Uterus (tissue), 4 donors: ENCODE results near the gene FOXK1. TPM values are rescaled to one million over a fixed set of nuclear protein-coding genes. Genes with fewer than 3 reads are reported as not detected.

ENCODE experiments used
- DNase-seq, 2 donors: peaks; one replicate each; pipeline ENCODE4 v3.0.0-alpha.2; 2019 to 2020
- H3K27ac ChIP-seq, 2 donors: fragments of 200-600 bp; sonication (generic); 1 replicate in 1 of 2; 2 replicates in 1 of 2; pipeline ENCODE4 v1.5.1; 2016 to 2018
- H3K27me3 ChIP-seq, 2 donors: fragments of 200-600 bp; sonication (generic); one replicate each; pipeline ENCODE4 v1.5.1; 2018 to 2019; ENCODE audit warnings: control low read depth in 1 of 2
- H3K36me3 ChIP-seq, 2 donors: fragments of 200-600 bp; sonication (generic); one replicate each; pipeline ENCODE4 v1.5.1; 2019; ENCODE audit warnings: control low read depth in 1 of 2
- H3K4me1 ChIP-seq, 2 donors: fragments of 200-600 bp; sonication (generic); one replicate each; pipeline ENCODE4 v1.5.1; 2018 to 2019; ENCODE audit warnings: control low read depth in 1 of 2
- H3K4me3 ChIP-seq, 2 donors: fragments of 200-600 bp; sonication (generic); 1 replicate in 1 of 2; 2 replicates in 1 of 2; pipeline ENCODE4 v1.5.1; 2018 to 2019; ENCODE audit warnings: mild to moderate bottlenecking in 1 of 2
- H3K9me3 ChIP-seq, 2 donors: fragments of 200-600 bp; sonication (generic); one replicate each; pipeline ENCODE4 v1.5.1; 2019; ENCODE audit warnings: control low read depth in 1 of 2
- POLR2A ChIP-seq, 2 donors: fragments of 450-650 bp; IDR thresholded peaks; one replicate each; pipeline ENCODE4 v1.6.1; 2016; ENCODE audit warnings: antibody characterized with exemption in 2 of 2, mild to moderate bottlenecking in 1 of 2, moderate library complexity in 1 of 2
- intact Hi-C: fragments of 100-400 bp; cut with DNase I; formaldehyde crosslinking; loops from one replicate; pipeline ENCODE4 v1.15.1; 2023; ENCODE audit warnings: low total_unique reads
- total RNA-seq, 4 donors: library from RNA; depleted of rRNA in 3 of 4; stranded (reverse); fragments of >200 nt in 3 of 4; gene quantifications; one replicate each; pipeline versions ENCODE4 v1.1.0 to v1.2.4, GENCODE V29; 2014 to 2023
- TF ChIP-seq, protein P1 (sequence below), 4 experiments: fragments of 200-600 bp in 2 of 4; fragments of 450-650 bp in 2 of 4; sonication (generic) in 2 of 4; IDR thresholded peaks; one replicate each; pipeline ENCODE4 v1.5.1; 2016 to 2019; ENCODE audit warnings: antibody characterized with exemption in 4 of 4, mild to moderate bottlenecking in 2 of 4, moderate library complexity in 1 of 4
- donor health status: DM: yes; HTN: yes; CAD: no.

FOXK1 gene
- total RNA-seq, 4 donors from 2014 or later = 9.0 to 64.1 (median 21.5) TPM

DNA sequence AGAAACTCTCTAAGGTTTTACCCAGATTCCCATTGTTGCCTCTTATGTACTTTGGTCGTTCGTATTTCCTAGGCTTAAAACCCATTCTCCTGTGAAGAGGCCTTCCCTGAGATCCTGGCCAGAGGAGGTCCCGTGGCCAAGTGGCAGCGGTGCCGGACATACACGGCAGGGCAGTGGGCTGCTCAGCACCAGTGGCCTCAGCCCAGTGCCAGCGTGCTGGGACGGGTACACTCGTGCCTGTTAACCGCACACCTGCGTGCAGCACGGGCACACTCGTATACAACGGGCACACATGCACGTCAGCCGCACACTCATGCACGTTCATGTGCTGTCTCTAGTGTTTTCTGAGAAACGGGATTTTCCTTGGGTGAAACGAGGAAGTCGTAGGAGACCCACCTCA, 40.2 kb downstream of the FOXK1 start:
- H3K4me3 ChIP-seq = no peak overlapping the region
- TF ChIP-seq, protein P1, sequence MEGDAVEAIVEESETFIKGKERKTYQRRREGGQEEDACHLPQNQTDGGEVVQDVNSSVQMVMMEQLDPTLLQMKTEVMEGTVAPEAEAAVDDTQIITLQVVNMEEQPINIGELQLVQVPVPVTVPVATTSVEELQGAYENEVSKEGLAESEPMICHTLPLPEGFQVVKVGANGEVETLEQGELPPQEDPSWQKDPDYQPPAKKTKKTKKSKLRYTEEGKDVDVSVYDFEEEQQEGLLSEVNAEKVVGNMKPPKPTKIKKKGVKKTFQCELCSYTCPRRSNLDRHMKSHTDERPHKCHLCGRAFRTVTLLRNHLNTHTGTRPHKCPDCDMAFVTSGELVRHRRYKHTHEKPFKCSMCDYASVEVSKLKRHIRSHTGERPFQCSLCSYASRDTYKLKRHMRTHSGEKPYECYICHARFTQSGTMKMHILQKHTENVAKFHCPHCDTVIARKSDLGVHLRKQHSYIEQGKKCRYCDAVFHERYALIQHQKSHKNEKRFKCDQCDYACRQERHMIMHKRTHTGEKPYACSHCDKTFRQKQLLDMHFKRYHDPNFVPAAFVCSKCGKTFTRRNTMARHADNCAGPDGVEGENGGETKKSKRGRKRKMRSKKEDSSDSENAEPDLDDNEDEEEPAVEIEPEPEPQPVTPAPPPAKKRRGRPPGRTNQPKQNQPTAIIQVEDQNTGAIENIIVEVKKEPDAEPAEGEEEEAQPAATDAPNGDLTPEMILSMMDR (IDR thresholded peaks at IDR 0.05) = no peak
- no peak for TF ChIP-seq POLR2A (IDR thresholded peaks at IDR 0.05)
- DNase-seq = no peak

GRCh38 chr7:4722960-4723630, 41.0 kb downstream of the FOXK1 start:
- DNase-seq = no peak
- Histone ChIP-seq H3K4me3 (no peak overlapping the region), H3K9me3 (no peaks in the 10 kb centered on the region), H3K36me3 (no peaks in the 10 kb centered on the region), H3K4me1 (peaks cover 0 to 19% of the 10 kb centered on the region in 2 donors), H3K27me3 (no peaks in the 10 kb centered on the region), H3K27ac (peak overlapping the region; percentile 95 to 96)
- TF ChIP-seq, protein P1 (IDR thresholded peaks at IDR 0.05) = no peak
- no peak for TF ChIP-seq POLR2A (IDR thresholded peaks at IDR 0.05)
- intact Hi-C loops = no loop called here

More for the DNA sequence above, 40.2 kb downstream of the FOXK1 start:
- Histone ChIP-seq H3K9me3 (no peaks in the 10 kb centered on the region), H3K36me3 (no peaks in the 10 kb centered on the region), H3K27me3 (no peaks in the 10 kb centered on the region), H3K4me1 (peaks cover 0 to 12% of the 10 kb centered on the region in 2 donors), H3K27ac (no peak overlapping the region)
- intact Hi-C loops = no loop called here

DNA sequence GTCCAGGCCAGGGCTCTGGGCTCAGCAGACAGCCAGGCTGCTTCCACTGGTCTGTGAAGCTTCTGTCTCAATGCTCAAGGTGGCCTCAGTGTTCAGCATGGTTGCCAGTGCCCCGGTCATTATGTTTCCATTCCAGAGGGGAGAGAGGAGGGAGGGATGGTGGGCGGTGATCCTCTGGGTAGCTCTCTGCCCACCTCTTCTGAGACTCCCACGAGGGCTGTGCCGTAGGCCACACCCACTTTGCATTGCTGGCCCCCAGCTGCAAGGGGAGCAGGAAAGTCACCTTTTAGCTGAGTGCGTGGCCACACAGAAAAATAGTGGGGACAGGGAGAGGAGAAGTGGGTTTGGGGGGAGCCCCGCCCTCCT, 42.5 kb downstream of the FOXK1 start:
- TF ChIP-seq, protein P1 (IDR thresholded peaks at IDR 0.05) = no peak
- TF ChIP-seq POLR2A (IDR thresholded peaks at IDR 0.05) = no peak
- Histone ChIP-seq H3K27me3 (no peaks in the 10 kb centered on the region), H3K4me1 (peaks cover 0 to 19% of the 10 kb centered on the region in 2 donors), H3K4me3 (peak overlapping the region; percentile 41 to 45), H3K27ac (peak overlapping the region; percentile 95 to 96), H3K36me3 (no peaks in the 10 kb centered on the region), H3K9me3 (no peaks in the 10 kb centered on the region)
- peak; percentile 50 to 54 for DNase-seq
- intact Hi-C loops = no loop called here

GRCh38 chr7:4725014-4725849, 43.1 kb downstream of the FOXK1 start:
- TF ChIP-seq, protein P1 (IDR thresholded peaks at IDR 0.05) = no peak
- TF ChIP-seq POLR2A (IDR thresholded peaks at IDR 0.05) = peak; percentile 40 to 61
- intact Hi-C loops = no loop called here

More at GRCh38 chr7:4725014-4725849, 43.1 kb downstream of the FOXK1 start:
- peak overlapping the region; percentile 95 to 96 for H3K27ac ChIP-seq
- DNase-seq = peak; percentile 78 to 87
- H3K9me3 ChIP-seq = no peaks in the 10 kb centered on the region
- no peaks in the 10 kb centered on the region for H3K36me3 ChIP-seq
- H3K4me1 ChIP-seq = peaks cover 0 to 19% of the 10 kb centered on the region in 2 donors
- H3K27me3 ChIP-seq = no peaks in the 10 kb centered on the region
- peak overlapping the region; percentile 41 to 45 for H3K4me3 ChIP-seq
